Measurements from ENCODE around the gene TFF1. TPM values are rescaled to one million over a fixed set of nuclear protein-coding genes. Genes with fewer than 3 reads are reported as not detected.

The TFF1 gene
- total and polyA plus RNA-seq, 2 of the 4 experiments (the other 2 are of a cell fraction), result not detected

- Histone ChIP-seq H3K79me1 (ENCODE audit: low read depth in 1 of 2, low read length in 2 of 2) (no peaks in the 10 kb centered on the region), H4K5ac (ENCODE audit: low read depth, low read length) (no peak overlapping the region), H2AK9ac (replicated peaks; ENCODE audit: low read depth, low read length, poor library complexity) (no peak overlapping the region), H2BK15ac (ENCODE audit: low read depth, low read length) (no peak overlapping the region), H3K4ac (ENCODE audit: low read depth, low read length) (no peak overlapping the region), H4K8ac (ENCODE audit: low read depth in 2 of 2, low read length in 2 of 2) (no peak overlapping the region), H3K4me3 (ENCODE audit: insufficient read depth, low read depth, low read length) (no peak overlapping the region), H3K23ac (ENCODE audit: low read depth, low read length) (no peak overlapping the region), H3K14ac (replicated peaks; ENCODE audit: low read depth, low read length) (no peak overlapping the region), H3K9me3 (ENCODE audit: control insufficient read depth, insufficient read depth, low read length) (no peaks in the 10 kb centered on the region; the same call in 1 of the 2 replicates), H3K9ac (ENCODE audit: low read depth, low read length) (no peak overlapping the region), H2BK120ac (ENCODE audit: low read depth, low read length) (no peak overlapping the region), H4K91ac (ENCODE audit: insufficient read depth, low read depth, low read length) (no peak overlapping the region), H3K27ac (ENCODE audit: insufficient read depth, low read length) (no peak overlapping the region), H3K18ac (ENCODE audit: low read depth, low read length) (no peak overlapping the region), H3K9me1 (ENCODE audit: insufficient read depth, low read length) (no peaks in the 10 kb centered on the region), H2AK5ac (ENCODE audit: low read depth, low read length) (no peak overlapping the region), H3K27me3 (ENCODE audit: control insufficient read depth, insufficient read depth, low read length) (peaks cover 13% of the 10 kb centered on the region), H2BK20ac (ENCODE audit: low read depth, low read length) (no peak overlapping the region), H3K4me1 (ENCODE audit: control insufficient read depth, insufficient read depth, low read length) (no peaks in the 10 kb centered on the region), H3K36me3 (ENCODE audit: control insufficient read depth, insufficient read depth, low read length) (no peaks in the 10 kb centered on the region), H3K4me2 (ENCODE audit: low read depth, low read length) (no peak overlapping the region), H4K20me1 (ENCODE audit: insufficient read depth, low read length) (no peaks in the 10 kb centered on the region), H3K56ac (ENCODE audit: extremely low read depth, insufficient read depth, low read length) (no peak overlapping the region), H2BK5ac (ENCODE audit: low read depth, low read length, poor library complexity, severe bottlenecking) (no peak overlapping the region), H2AFZ (replicated peaks; ENCODE audit: low read length, poor library complexity) (no peak overlapping the region)
- ChIA-PET CTCF (interaction anchor here (0.6 to 1.1 kb wide), 2 partner anchors 10 to 32 kb away, joined by 3 to 4 read pairs; no protein-coding TSS in a partner anchor), POLR2A (ENCODE audit: unreplicated experiment) (no interaction called here)
- no TSS peak for BruUV-seq (replicated peaks)
- ATAC-seq (ENCODE audit: low read depth), result no peak
- 10% methylated on average over 2 of the region's 6 CpGs; no CpG with 5 or more reads in 1 of the 2 experiments for WGBS, 2 experiments (ENCODE audit: extremely low coverage in 2 of 2, insufficient read length in 1 of 2)
- no peak for DNase-seq
- dilution Hi-C loops (cut with HindIII; ENCODE audit: low sequenced_read_pairs, unreplicated experiment), result no loop called here
- in situ Hi-C loops (cut with MboI; ENCODE audit: low sequenced_read_pairs), result no loop called here
- intact Hi-C loops (cut with micrococcal nuclease), result no loop called here
- TF ChIP-seq, protein P1, sequence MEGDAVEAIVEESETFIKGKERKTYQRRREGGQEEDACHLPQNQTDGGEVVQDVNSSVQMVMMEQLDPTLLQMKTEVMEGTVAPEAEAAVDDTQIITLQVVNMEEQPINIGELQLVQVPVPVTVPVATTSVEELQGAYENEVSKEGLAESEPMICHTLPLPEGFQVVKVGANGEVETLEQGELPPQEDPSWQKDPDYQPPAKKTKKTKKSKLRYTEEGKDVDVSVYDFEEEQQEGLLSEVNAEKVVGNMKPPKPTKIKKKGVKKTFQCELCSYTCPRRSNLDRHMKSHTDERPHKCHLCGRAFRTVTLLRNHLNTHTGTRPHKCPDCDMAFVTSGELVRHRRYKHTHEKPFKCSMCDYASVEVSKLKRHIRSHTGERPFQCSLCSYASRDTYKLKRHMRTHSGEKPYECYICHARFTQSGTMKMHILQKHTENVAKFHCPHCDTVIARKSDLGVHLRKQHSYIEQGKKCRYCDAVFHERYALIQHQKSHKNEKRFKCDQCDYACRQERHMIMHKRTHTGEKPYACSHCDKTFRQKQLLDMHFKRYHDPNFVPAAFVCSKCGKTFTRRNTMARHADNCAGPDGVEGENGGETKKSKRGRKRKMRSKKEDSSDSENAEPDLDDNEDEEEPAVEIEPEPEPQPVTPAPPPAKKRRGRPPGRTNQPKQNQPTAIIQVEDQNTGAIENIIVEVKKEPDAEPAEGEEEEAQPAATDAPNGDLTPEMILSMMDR (conservative IDR thresholded peaks at IDR 0.05; ENCODE audit: low read depth, low read length), result no peak
- no peak for TF ChIP-seq RAD21 (IDR thresholded peaks at IDR 0.05; ENCODE audit: low read length)
- no peak for TF ChIP-seq FOS (IDR thresholded peaks at IDR 0.05; ENCODE audit: low read depth, low read length)
- TF ChIP-seq RFX5 (IDR thresholded peaks at IDR 0.05; ENCODE audit: low read depth, low read length), result no peak
- TF ChIP-seq MXI1 (IDR thresholded peaks at IDR 0.05; ENCODE audit: borderline replicate concordance, low read depth, low read length), result no peak
- TF ChIP-seq ELK1 (IDR thresholded peaks at IDR 0.05; ENCODE audit: borderline replicate concordance, low read depth, low read length), result no peak
- TF ChIP-seq USF2 (IDR thresholded peaks at IDR 0.05; ENCODE audit: low read depth, low read length), result no peak
- TF ChIP-seq CHD1 (IDR thresholded peaks at IDR 0.05; ENCODE audit: low read depth, low read length), result no peak
- no peak for TF ChIP-seq SMC3 (IDR thresholded peaks at IDR 0.05; ENCODE audit: low read depth, low read length)
- no peak for TF ChIP-seq RCOR1 (IDR thresholded peaks at IDR 0.05; ENCODE audit: insufficient replicate concordance, low read length)
- no peak for TF ChIP-seq POLR2A (IDR thresholded peaks at IDR 0.05; ENCODE audit: low read depth, low read length)
- TF ChIP-seq NFE2L2 (IDR thresholded peaks at IDR 0.05; ENCODE audit: low read depth, low read length), result no peak
- no peak for TF ChIP-seq MAZ (IDR thresholded peaks at IDR 0.05; ENCODE audit: borderline replicate concordance, low read depth, low read length)
- no peak for TF ChIP-seq MAFK (IDR thresholded peaks at IDR 0.05; ENCODE audit: low read depth, low read length)
- TF ChIP-seq CEBPB (IDR thresholded peaks at IDR 0.05; ENCODE audit: low read depth, low read length), result no peak
- no peak for TF ChIP-seq BHLHE40 (IDR thresholded peaks at IDR 0.05; ENCODE audit: low read depth, low read length)
Observed at GRCh38 chr21:42356650-42357049, 9.7 kb downstream of the TFF1 start.
